Spleen (tissue), 11 donors: Measurements from ENCODE around the gene CPT1B. TPM values are rescaled to one million over a fixed set of nuclear protein-coding genes. Genes with fewer than 3 reads are reported as not detected.
"Not testable (repeated sequence)": the region's sequence is repeated elsewhere in the genome, so short reads cannot be mapped to it uniquely, and the experiment has no call there.

Experiments used
- DNase-seq: peaks from one replicate; pipeline ENCODE4 v3.0.0-alpha.2; 2020
- H3K27ac ChIP-seq, 8 donors: fragments of 200-600 bp; sonication (generic) in 7 of 8; 1 replicate in 4 of 8; 2 replicates in 4 of 8; pipeline versions ENCODE4 v1.5.0 to v1.8.0; 2016 to 2021; ENCODE audit warnings: inconsistent platforms in 4 of 8, mild to moderate bottlenecking in 4 of 8, moderate library complexity in 1 of 8
- H3K27me3 ChIP-seq, 7 donors: fragments of 200-600 bp; sonication (generic) in 6 of 7; replicated peaks in 1 of 7; 1 replicate in 4 of 7; 2 replicates in 3 of 7; pipeline versions ENCODE4 v1.5.0 to v1.8.0; 2016 to 2021; ENCODE audit warnings: inconsistent platforms in 3 of 7, mild to moderate bottlenecking in 1 of 7
- H3K36me3 ChIP-seq, 6 donors: fragments of 200-600 bp; sonication (generic) in 5 of 6; 1 replicate in 4 of 6; 2 replicates in 2 of 6; pipeline versions ENCODE4 v1.5.0 to v1.8.0; 2016 to 2021; ENCODE audit warnings: inconsistent platforms in 2 of 6
- H3K4me1 ChIP-seq, 6 donors: fragments of 200-600 bp; sonication (generic) in 5 of 6; 1 replicate in 3 of 6; 2 replicates in 3 of 6; pipeline versions ENCODE4 v1.5.0 to v1.8.0; 2016 to 2021; ENCODE audit warnings: inconsistent platforms in 3 of 6
- H3K4me3 ChIP-seq, 8 donors: fragments of 200-600 bp; sonication (generic) in 7 of 8; 1 replicate in 4 of 8; 2 replicates in 4 of 8; pipeline versions ENCODE4 v1.5.0 to v1.8.0; 2016 to 2021; ENCODE audit warnings: inconsistent platforms in 4 of 8, mild to moderate bottlenecking in 4 of 8, moderate library complexity in 2 of 8
- H3K9me3 ChIP-seq, 8 donors: fragments of 200-600 bp; sonication (generic) in 7 of 8; 1 replicate in 4 of 8; 2 replicates in 4 of 8; pipeline versions ENCODE4 v1.5.0 to v1.8.0; 2016 to 2021; ENCODE audit warnings: inconsistent platforms in 4 of 8
- POLR2A ChIP-seq, 3 donors: fragments of 450-650 bp; IDR thresholded peaks; one replicate each; pipeline ENCODE4 v1.5.1; 2017; ENCODE audit warnings: antibody characterized with exemption in 3 of 3, mild to moderate bottlenecking in 1 of 3
- POLR2AphosphoS5 ChIP-seq, 3 donors: sonication (generic); formaldehyde crosslinking; IDR thresholded peaks; one replicate each; pipeline ENCODE4 v1.5.1; 2017; ENCODE audit warnings: antibody characterized with exemption in 3 of 3
- WGBS, 5 donors: extraction: QIAGEN DNeasy Blood & Tissue Kit in 3 of 5; methylation state at CpG; one replicate each; pipeline versions ENCODE4 v1.1.5 to v1.1.7; 2013 to 2018; 5-methylcytosine and 5-hydroxymethylcytosine counted together
- intact Hi-C: fragments of 100-400 bp; cut with DNase I; formaldehyde crosslinking; loops from one replicate; pipeline ENCODE4 v1.15.0; 2023; ENCODE audit warnings: low total_unique reads
- polyA plus RNA-seq, 3 donors: library from polyadenylated mRNA; stranded (reverse); fragments of 200-250 nt; gene quantifications; one replicate each; pipeline ENCODE4 v1.2.1, GENCODE V29; 2013
- total RNA-seq, 7 donors: library from RNA; depleted of rRNA in 3 of 7; stranded (reverse); fragments of >200 nt in 3 of 7; fragmentation: NEBNext Ultra II Directional in 4 of 7; extraction: Animal tissue kit (Norgen Biotek cat#: 25700) in 4 of 7; gene quantifications; one replicate each; pipeline versions ENCODE4 v1.1.0 to v1.2.1, GENCODE V29; 2016 to 2021
- TF ChIP-seq, protein P1 (sequence below), 11 experiments: fragments of 200-600 bp in 7 of 11; fragments of 450-650 bp in 4 of 11; sonication (generic) in 4 of 11; IDR thresholded peaks in 8 of 11; conservative IDR thresholded peaks in 3 of 11; 1 replicate in 7 of 11; 2 replicates in 4 of 11; pipeline versions ENCODE4 v1.4.0 to v1.8.0; 2016 to 2021; ENCODE audit warnings: antibody characterized with exemption in 11 of 11, inconsistent platforms in 4 of 11, mild to moderate bottlenecking in 1 of 11
- donor health status: healthy with polysubstance abuse.
- donor health status: DM: no; HTN: no; CAD: no; lungs with moderate emphysema.
- donor health status: DM: no; HTN: no; CAD: no.
- donor health status: Bipolar disorder and iron deficiency.
- donor health status: healthy.
- donor health status: DM: no; HTN: no; CAD: no.
- donor health status: DM: yes; HTN: yes; CAD: no.

CPT1B gene
- total and polyA plus RNA-seq, 10 donors, result 23.6 to 55.3 (median 34.3) TPM

DNA sequence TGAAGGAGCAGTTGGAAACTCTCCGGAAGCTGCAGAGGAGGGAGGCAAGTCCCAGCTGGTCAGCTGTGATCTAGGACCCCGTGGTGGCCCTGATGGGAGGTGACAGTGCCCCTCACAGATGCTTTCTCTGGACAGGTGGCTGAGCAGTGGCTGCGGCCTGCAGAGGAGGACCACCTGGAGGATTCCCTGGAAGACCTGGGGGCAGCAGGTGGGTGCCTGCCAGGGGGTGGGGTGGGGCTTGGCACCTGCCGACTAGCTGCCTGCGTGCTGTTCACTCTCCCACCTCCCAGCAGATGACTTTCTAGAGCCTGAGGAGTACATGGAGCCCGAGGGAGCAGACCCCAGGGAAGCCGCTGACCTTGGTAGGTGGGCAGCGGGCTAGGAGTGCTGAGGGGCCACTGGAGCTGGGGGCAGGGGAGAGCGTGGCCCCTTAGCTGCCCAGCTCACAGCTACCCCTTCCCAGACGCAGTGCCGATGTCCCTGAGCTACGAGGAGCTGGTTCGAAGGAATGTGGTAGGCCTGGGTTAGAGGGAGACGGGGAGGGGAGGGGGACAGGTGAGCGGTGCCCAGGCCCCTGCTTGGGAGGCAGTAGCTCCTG lies 55.9 kb downstream of the CPT1B start:
- WGBS, 5 donors, result 93 to 96% (median 94%) methylated on average over 9 to 15 of the region's 15 CpGs
- no peak overlapping the region for H3K27ac ChIP-seq
- H3K4me1 ChIP-seq, result peaks cover 22 to 45% (median 26%) of the 10 kb centered on the region in 6 donors
- no peak overlapping the region for H3K4me3 ChIP-seq
- DNase-seq, result no peak
- intact Hi-C loops, result no loop called here
- TF ChIP-seq POLR2AphosphoS5 (IDR thresholded peaks at IDR 0.05), result no peak
- TF ChIP-seq, protein P1, sequence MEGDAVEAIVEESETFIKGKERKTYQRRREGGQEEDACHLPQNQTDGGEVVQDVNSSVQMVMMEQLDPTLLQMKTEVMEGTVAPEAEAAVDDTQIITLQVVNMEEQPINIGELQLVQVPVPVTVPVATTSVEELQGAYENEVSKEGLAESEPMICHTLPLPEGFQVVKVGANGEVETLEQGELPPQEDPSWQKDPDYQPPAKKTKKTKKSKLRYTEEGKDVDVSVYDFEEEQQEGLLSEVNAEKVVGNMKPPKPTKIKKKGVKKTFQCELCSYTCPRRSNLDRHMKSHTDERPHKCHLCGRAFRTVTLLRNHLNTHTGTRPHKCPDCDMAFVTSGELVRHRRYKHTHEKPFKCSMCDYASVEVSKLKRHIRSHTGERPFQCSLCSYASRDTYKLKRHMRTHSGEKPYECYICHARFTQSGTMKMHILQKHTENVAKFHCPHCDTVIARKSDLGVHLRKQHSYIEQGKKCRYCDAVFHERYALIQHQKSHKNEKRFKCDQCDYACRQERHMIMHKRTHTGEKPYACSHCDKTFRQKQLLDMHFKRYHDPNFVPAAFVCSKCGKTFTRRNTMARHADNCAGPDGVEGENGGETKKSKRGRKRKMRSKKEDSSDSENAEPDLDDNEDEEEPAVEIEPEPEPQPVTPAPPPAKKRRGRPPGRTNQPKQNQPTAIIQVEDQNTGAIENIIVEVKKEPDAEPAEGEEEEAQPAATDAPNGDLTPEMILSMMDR (IDR thresholded peaks at IDR 0.05 in 8 of 11, conservative IDR thresholded peaks at IDR 0.05 in 3 of 11), result no peak
- no peak for TF ChIP-seq POLR2A (IDR thresholded peaks at IDR 0.05)
- H3K9me3 ChIP-seq, result no peaks in the 10 kb centered on the region
- no peaks in the 10 kb centered on the region for H3K27me3 ChIP-seq
- peaks cover 0 to 71% (median 64%) of the 10 kb centered on the region in 6 donors for H3K36me3 ChIP-seq

DNA sequence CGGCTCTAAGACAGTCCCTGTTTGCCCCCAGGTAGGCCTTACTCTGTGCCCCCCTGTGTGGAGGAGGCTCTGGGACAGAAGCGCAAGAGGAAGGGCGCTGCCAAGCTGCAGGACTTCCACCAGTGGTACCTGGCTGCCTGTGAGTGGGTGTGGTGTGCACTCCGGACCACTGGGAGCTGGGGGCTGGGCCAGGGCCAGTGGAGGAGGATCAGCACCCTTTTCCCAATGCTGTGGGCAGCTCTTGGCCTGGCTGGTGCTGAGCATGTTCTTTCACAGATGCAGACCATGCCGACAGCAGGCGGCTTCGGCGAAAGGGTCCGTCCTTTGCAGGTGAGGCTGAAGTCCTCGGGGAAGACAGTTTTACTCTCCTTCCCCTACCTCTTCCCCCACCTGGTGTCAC lies 56.5 kb downstream of the CPT1B start:
- peaks cover 16 to 39% (median 20%) of the 10 kb centered on the region in 6 donors for H3K4me1 ChIP-seq
- peaks cover 0 to 77% (median 70%) of the 10 kb centered on the region in 6 donors for H3K36me3 ChIP-seq
- H3K27ac ChIP-seq, result no peak overlapping the region
- no peak for DNase-seq
- WGBS, 5 donors, result 92 to 97% (median 95%) methylated on average over 7 to 10 of the region's 10 CpGs
- H3K4me3 ChIP-seq, result no peak overlapping the region
- no peaks in the 10 kb centered on the region for H3K27me3 ChIP-seq
- TF ChIP-seq POLR2A (IDR thresholded peaks at IDR 0.05), result no peak
- TF ChIP-seq POLR2AphosphoS5 (IDR thresholded peaks at IDR 0.05), result no peak
- TF ChIP-seq, protein P1 (IDR thresholded peaks at IDR 0.05 in 8 of 11, conservative IDR thresholded peaks at IDR 0.05 in 3 of 11), result no peak
- intact Hi-C loops, result no loop called here
- no peaks in the 10 kb centered on the region for H3K9me3 ChIP-seq

DNA sequence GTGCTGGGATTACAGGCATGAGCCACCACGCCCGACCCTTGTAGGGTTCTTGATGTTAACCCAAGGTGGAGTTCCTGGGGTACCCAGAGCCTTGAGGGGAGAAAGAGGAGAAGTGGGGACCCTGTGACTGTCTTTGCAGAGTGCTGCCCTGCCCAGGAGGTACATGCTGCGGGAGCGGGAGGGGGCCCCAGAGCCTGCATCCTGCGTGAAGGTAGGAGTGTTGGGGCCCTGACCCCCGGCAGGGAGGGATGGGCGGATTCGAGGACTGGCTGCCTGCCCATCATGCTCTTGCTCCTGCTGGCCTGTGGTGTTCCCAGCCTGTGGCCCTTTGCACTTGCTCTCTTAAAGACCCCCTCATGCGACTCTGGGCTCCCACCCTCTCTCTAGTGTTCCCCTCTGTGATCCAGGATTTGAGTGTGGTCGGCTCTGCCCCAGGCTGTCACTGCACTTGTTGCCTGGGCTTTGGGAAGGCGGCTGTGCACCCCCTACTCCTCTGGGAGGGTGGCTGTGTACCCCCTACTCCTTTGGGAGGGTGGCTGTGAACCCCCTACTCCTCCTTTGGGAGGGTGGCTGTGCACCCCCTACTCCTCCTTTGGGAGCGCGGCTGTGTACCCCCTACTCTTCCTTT lies 57.3 kb downstream of the CPT1B start:
- Histone ChIP-seq H3K27me3 (no peaks in the 10 kb centered on the region), H3K4me3 (no peak overlapping the region), H3K36me3 (peaks cover 0 to 85% (median 74%) of the 10 kb centered on the region in 6 donors), H3K4me1 (peaks cover 12 to 31% (median 15%) of the 10 kb centered on the region in 6 donors), H3K27ac (no peak overlapping the region), H3K9me3 (no peaks in the 10 kb centered on the region)
- DNase-seq, result no peak
- intact Hi-C loops, result no loop called here
- TF ChIP-seq POLR2A (IDR thresholded peaks at IDR 0.05), result no peak
- TF ChIP-seq, protein P1 (IDR thresholded peaks at IDR 0.05 in 8 of 11, conservative IDR thresholded peaks at IDR 0.05 in 3 of 11), result no peak
- TF ChIP-seq POLR2AphosphoS5 (IDR thresholded peaks at IDR 0.05), result no peak
- WGBS, 5 donors, result 91 to 96% (median 93%) methylated on average over 13 of the region's 13 CpGs

DNA sequence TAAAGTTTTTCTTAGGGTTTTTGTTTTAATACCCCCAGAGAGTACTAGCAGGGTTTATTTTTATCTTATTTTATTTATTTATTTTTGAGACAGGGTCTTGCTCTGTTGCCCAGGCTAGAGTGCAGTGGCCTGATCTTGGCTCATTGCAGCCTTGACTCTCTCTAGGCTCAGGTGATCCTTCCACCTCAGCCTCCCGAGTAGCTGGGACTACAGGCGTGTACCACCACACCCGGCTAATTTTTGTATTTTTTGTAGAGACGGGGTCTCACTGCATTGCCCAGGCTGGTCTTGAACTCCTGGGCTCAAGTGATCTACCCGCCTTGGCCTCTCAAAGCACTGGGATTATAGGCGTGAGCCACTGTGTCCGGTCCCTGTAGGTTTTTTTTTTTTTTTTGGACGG lies 58.0 kb downstream of the CPT1B start:
- H3K27ac ChIP-seq, intact Hi-C loops, H3K27me3 ChIP-seq, H3K4me3 ChIP-seq, DNase-seq, H3K9me3 ChIP-seq: not testable (repeated sequence)
- WGBS, 5 donors, result 95 to 100% (median 98%) methylated on average over 8 of the region's 8 CpGs
- Histone ChIP-seq H3K4me1 (peaks cover 12 to 26% (median 15%) of the 10 kb centered on the region in 6 donors), H3K36me3 (peaks cover 0 to 89% (median 74%) of the 10 kb centered on the region in 6 donors)
